Lower leg skin (tissue), 3 donors: ENCODE data around the gene CAPN8.

Source experiments
- POLR2A ChIP-seq, 2 donors: fragments of 450-650 bp; IDR thresholded peaks; one replicate each; pipeline ENCODE4 v1.6.1; 2016 to 2017; ENCODE audit warnings: antibody characterized with exemption in 2 of 2, mild to moderate bottlenecking in 1 of 2, moderate library complexity in 1 of 2
- TF ChIP-seq, protein P1 (sequence below), 3 donors: fragments of 450-650 bp; IDR thresholded peaks; one replicate each; pipeline ENCODE4 v1.5.1; 2016; ENCODE audit warnings: antibody characterized with exemption in 3 of 3, mild to moderate bottlenecking in 3 of 3, moderate library complexity in 2 of 3

- TF ChIP-seq, protein P1, sequence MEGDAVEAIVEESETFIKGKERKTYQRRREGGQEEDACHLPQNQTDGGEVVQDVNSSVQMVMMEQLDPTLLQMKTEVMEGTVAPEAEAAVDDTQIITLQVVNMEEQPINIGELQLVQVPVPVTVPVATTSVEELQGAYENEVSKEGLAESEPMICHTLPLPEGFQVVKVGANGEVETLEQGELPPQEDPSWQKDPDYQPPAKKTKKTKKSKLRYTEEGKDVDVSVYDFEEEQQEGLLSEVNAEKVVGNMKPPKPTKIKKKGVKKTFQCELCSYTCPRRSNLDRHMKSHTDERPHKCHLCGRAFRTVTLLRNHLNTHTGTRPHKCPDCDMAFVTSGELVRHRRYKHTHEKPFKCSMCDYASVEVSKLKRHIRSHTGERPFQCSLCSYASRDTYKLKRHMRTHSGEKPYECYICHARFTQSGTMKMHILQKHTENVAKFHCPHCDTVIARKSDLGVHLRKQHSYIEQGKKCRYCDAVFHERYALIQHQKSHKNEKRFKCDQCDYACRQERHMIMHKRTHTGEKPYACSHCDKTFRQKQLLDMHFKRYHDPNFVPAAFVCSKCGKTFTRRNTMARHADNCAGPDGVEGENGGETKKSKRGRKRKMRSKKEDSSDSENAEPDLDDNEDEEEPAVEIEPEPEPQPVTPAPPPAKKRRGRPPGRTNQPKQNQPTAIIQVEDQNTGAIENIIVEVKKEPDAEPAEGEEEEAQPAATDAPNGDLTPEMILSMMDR (IDR thresholded peaks at IDR 0.05): no peak
- no peak for TF ChIP-seq POLR2A (IDR thresholded peaks at IDR 0.05)
Observed at GRCh38 chr1:223535319-223535718, 130.2 kb downstream of the CAPN8 start.
